Measurements from ENCODE around the gene FGG. TPM values are rescaled to one million over a fixed set of nuclear protein-coding genes. Genes with fewer than 3 reads are reported as not detected.
A peak's percentile ranks its signal among the peaks of the same experiment; 100 is the strongest.

FGG gene
- total RNA-seq, 1 donor from 2014 or later, result not detected

DNA sequence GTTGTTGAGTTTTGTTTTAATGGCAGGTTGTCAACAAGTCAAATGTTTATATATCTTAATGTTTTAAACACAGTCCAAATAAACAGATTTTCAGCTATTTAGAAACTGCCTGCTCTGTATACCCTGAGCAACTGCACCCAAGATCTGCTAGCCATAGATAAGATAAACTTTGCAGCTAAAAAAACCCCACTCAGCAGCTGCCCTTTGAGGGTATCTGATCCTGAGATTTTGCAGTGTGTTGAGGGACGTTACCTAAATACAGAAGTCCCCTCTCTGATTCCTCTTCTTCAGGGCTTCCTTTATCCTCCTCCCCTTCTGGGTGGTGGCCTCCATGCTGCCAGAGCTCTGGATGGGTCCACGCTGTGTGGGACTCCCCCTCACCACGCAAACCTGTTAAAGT, 11.0 kb upstream of the FGG start:
- H3K27me3 Mint-ChIP-seq (ENCODE audit: low read depth), result peaks cover 16% of the 10 kb centered on the region
- no peaks in the 10 kb centered on the region for H3K36me3 Mint-ChIP-seq (ENCODE audit: low read depth)
- DNase-seq (ENCODE audit: low spot score), result no peak
- no peaks in the 10 kb centered on the region for H3K9me3 Mint-ChIP-seq
- H3K4me3 Mint-ChIP-seq (ENCODE audit: low read depth), result no peak overlapping the region
- intact Hi-C loops (cut with micrococcal nuclease), result no loop called here
- H3K4me1 Mint-ChIP-seq (ENCODE audit: low read depth), result no peaks in the 10 kb centered on the region
- no peak overlapping the region for H3K27ac Mint-ChIP-seq

DNA sequence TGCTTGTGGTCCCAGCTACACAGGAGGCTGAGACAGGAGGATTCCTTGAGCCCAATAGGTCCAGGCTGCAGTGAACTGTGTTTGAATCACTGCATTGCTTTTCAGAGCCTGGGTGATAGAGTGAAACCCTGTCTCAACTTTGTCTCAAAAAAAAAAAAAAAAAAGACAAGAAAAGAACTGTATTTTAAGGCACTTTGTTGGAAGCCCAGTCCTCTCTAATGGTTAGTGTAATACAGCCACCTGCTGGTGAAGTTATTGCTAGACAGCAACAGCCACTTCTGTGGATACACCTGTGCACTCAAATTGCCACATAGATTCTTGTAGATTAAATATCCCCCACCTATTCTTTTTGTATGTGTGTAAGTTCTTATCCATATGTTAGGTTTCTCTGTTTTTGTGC, 10.1 kb upstream of the FGG start:
- Mint-ChIP-seq H3K27me3 (ENCODE audit: low read depth) (peaks cover 16% of the 10 kb centered on the region), H3K27ac (no peak overlapping the region), H3K9me3 (no peaks in the 10 kb centered on the region), H3K4me1 (ENCODE audit: low read depth) (no peaks in the 10 kb centered on the region), H3K36me3 (ENCODE audit: low read depth) (no peaks in the 10 kb centered on the region), H3K4me3 (ENCODE audit: low read depth) (no peak overlapping the region)
- DNase-seq (ENCODE audit: low spot score), result no peak
- intact Hi-C loops (cut with micrococcal nuclease), result loop anchor here (1.0 kb wide), 1 partner anchor 70 kb away; no protein-coding TSS in a partner anchor

DNA sequence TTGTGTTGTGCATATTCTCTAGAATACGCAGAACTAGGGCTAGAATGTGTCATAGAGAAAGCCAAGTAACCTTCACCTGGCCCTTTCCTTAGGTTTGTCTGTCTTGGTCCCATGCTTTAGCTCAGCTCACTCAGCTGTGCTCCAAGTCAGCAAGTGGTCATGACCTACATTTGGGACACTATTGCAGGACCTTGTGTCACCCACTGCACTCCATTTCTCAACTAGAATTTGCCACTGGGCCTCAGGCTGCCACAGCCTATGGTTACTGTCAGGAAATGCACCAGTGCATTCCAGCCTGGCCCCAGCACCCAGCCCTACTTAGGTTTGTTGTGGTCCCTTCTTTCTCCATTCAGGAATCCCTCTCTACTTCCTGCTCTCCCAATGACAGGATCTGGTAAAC, 7.7 kb upstream of the FGG start:
- intact Hi-C loops (cut with micrococcal nuclease), result no loop called here
- no peaks in the 10 kb centered on the region for H3K36me3 Mint-ChIP-seq (ENCODE audit: low read depth)
- H3K4me1 Mint-ChIP-seq (ENCODE audit: low read depth), result peaks cover 8% of the 10 kb centered on the region
- H3K27me3 Mint-ChIP-seq (ENCODE audit: low read depth), result peaks cover 6% of the 10 kb centered on the region
- H3K27ac Mint-ChIP-seq, result no peak overlapping the region
- H3K9me3 Mint-ChIP-seq, result no peaks in the 10 kb centered on the region
- DNase-seq (ENCODE audit: low spot score), result no peak
- H3K4me3 Mint-ChIP-seq (ENCODE audit: low read depth), result no peak overlapping the region

DNA sequence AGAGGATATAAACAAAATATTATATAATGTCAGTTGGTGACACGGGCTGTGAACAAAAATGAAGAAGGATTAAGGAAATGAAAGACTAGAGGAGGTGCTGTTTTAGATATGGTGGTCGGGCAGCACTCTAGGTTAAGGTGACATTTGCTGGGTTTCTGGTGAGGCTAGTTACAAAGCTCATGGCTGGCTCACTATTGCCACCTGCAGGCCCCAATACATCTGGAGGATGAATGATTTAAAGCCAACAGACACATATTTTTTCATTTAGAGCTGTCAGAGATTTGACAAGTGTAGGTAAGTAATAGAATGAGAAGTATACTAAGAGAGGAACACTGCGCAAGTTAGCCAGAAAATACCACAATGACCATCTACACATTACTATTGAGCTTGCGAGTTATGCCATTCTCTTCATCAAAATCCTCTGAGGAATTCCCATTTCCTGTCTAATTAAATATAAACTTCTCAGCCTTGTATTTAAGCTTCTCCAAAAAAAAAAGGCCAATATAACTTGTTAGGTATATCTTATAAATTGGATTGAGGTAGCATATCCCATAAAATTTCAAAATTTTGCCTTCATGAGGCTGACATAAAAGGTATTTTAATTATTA, 6.4 kb upstream of the FGG start:
- DNase-seq (ENCODE audit: low spot score), result peak; percentile 36
- Mint-ChIP-seq H3K4me3 (ENCODE audit: low read depth) (no peak overlapping the region), H3K4me1 (ENCODE audit: low read depth) (peaks cover 8% of the 10 kb centered on the region), H3K36me3 (ENCODE audit: low read depth) (no peaks in the 10 kb centered on the region), H3K27me3 (ENCODE audit: low read depth) (peaks cover 10% of the 10 kb centered on the region), H3K27ac (no peak overlapping the region), H3K9me3 (no peaks in the 10 kb centered on the region)
- intact Hi-C loops (cut with micrococcal nuclease), result loop anchor here (1.0 to 10.0 kb wide), 2 partner anchors 69 to 284 kb away; partner anchors contain the start of gene PLRG1

DNA sequence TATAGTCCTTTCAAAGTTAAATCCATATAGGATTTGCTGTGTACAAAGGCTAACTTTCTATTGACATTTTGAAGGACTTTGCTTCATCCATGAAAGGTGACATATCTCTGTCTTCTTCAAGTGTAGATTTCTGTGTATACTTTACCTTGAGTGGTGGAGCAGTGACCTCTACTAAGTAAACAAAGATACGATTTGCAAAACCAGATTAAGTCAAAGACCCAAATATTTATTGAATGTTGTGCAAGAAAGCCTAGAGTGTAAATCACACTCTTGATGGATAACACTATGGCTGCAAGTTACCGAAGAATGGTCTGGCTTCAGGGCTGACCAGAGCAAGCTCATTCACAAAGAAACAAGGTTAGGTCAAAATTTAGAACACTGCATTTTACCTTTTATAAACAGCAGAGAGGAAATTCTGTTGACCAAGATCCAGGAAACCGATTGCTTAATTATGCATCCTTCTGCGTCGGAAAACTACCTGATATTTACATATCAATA, 5.4 kb upstream of the FGG start:
- DNase-seq (ENCODE audit: low spot score), result no peak
- Mint-ChIP-seq H3K4me1 (ENCODE audit: low read depth) (peaks cover 8% of the 10 kb centered on the region), H3K27ac (no peak overlapping the region), H3K27me3 (ENCODE audit: low read depth) (peaks cover 12% of the 10 kb centered on the region), H3K9me3 (no peaks in the 10 kb centered on the region), H3K4me3 (ENCODE audit: low read depth) (no peak overlapping the region), H3K36me3 (ENCODE audit: low read depth) (no peaks in the 10 kb centered on the region)
- intact Hi-C loops (cut with micrococcal nuclease), result loop anchor here (1.0 to 10.0 kb wide), 2 partner anchors 68 to 283 kb away; partner anchors contain the start of gene PLRG1

DNA sequence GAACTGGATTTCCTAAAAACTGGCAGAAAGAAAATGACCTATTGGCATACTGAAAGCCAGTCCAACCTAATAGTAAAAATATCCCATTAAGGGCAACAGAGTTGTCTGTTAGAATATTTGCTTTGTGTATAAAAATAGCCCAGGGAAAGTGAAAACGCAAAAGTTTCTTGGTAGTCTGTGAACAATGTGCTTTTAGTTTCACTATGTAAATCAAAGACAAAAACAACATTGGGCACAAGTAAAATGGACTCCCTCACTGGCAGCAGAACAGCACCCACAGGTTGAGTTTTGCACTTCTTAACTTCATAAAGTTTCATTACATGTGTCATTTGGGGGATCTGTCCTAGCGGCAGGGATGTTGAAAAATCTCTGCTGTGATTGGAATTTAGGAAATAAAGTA, 4.3 kb upstream of the FGG start:
- intact Hi-C loops (cut with micrococcal nuclease), result loop anchor here (10.0 kb wide), 1 partner anchor 282 kb away; no protein-coding TSS in a partner anchor
- Mint-ChIP-seq H3K4me3 (ENCODE audit: low read depth) (no peak overlapping the region), H3K27me3 (ENCODE audit: low read depth) (peaks cover 14% of the 10 kb centered on the region), H3K36me3 (ENCODE audit: low read depth) (no peaks in the 10 kb centered on the region), H3K27ac (no peak overlapping the region), H3K4me1 (ENCODE audit: low read depth) (peaks cover 8% of the 10 kb centered on the region), H3K9me3 (no peaks in the 10 kb centered on the region)
- no peak for DNase-seq (ENCODE audit: low spot score)

DNA sequence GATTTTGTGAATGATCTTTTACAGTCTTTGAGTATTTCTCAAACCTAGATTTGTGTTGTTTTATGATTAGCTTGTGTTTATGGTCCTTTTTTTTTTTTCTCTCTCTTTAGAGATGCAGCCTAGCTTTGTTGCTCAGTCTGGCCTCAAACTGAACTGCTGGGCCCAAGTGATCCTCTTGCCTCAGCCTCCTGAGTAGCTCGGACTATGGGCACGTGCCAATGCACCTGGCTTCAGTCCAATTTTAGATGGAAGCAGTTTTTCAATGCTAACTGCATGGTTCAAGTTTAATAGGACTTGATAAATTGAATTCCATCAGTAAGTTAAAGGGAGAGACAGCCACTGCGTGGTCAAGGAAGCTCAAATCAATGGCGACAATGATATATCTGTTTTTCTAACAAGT, 3.8 kb upstream of the FGG start:
- intact Hi-C loops (cut with micrococcal nuclease), result loop anchor here (10.0 kb wide), 1 partner anchor 281 kb away; no protein-coding TSS in a partner anchor
- H3K36me3 Mint-ChIP-seq (ENCODE audit: low read depth), result no peaks in the 10 kb centered on the region

DNA sequence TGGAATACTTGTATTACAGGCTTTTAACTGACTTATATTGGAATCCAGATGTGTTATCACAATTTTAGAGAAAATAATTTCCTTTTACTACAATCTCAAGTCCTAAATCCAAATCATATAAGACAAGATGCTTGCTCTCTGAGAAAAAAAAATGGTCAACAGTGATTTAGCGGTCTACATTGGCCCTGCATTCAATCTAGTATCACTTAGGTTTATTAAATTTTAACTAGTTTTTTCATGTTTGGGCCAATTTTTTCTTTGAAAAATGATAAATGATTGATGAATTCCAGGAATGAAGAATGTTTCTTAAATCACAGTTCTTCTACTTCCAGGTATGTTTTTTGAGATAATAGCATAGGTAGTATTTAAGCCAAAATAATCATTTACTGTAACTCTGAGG, 2.8 kb upstream of the FGG start:
- Mint-ChIP-seq H3K4me1 (ENCODE audit: low read depth) (peaks cover 8% of the 10 kb centered on the region), H3K27ac (no peak overlapping the region), H3K4me3 (ENCODE audit: low read depth) (no peak overlapping the region), H3K36me3 (ENCODE audit: low read depth) (no peaks in the 10 kb centered on the region), H3K9me3 (no peaks in the 10 kb centered on the region), H3K27me3 (ENCODE audit: low read depth) (peaks cover 17% of the 10 kb centered on the region)
- no peak for DNase-seq (ENCODE audit: low spot score)
- intact Hi-C loops (cut with micrococcal nuclease), result loop anchor here (10.0 kb wide), 1 partner anchor 280 kb away; no protein-coding TSS in a partner anchor

More for the DNA sequence above, 3.8 kb upstream of the FGG start:
- no peak overlapping the region for H3K27ac Mint-ChIP-seq
- DNase-seq (ENCODE audit: low spot score), result no peak
- H3K4me1 Mint-ChIP-seq (ENCODE audit: low read depth), result peaks cover 8% of the 10 kb centered on the region
- peaks cover 11% of the 10 kb centered on the region for H3K27me3 Mint-ChIP-seq (ENCODE audit: low read depth)
- no peaks in the 10 kb centered on the region for H3K9me3 Mint-ChIP-seq
- no peak overlapping the region for H3K4me3 Mint-ChIP-seq (ENCODE audit: low read depth)

DNA sequence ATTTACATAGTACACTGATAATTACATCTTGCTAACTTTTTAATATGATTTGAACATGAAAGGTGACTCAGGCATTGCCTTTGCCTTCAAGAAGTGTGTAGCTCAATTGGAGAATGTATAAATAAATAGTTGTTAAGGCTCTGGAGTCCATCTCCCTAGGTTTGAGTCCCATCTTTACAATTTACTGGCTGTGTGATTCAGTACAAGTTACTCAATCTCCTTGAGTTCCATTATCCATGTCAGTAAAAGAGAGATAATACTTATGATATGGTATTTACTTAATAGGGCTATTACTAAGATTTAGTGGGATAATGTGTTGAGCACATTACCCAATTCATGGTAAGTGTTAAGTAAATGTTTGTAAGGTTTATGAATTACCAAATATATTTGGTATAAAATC, 1.9 kb upstream of the FGG start:
- DNase-seq (ENCODE audit: low spot score), result no peak
- Mint-ChIP-seq H3K4me3 (ENCODE audit: low read depth) (no peak overlapping the region), H3K27me3 (ENCODE audit: low read depth) (peaks cover 20% of the 10 kb centered on the region), H3K36me3 (ENCODE audit: low read depth) (no peaks in the 10 kb centered on the region), H3K27ac (no peak overlapping the region), H3K9me3 (no peaks in the 10 kb centered on the region), H3K4me1 (ENCODE audit: low read depth) (peaks cover 8% of the 10 kb centered on the region)
- intact Hi-C loops (cut with micrococcal nuclease), result loop anchor here (10.0 kb wide), 1 partner anchor 280 kb away; no protein-coding TSS in a partner anchor

DNA sequence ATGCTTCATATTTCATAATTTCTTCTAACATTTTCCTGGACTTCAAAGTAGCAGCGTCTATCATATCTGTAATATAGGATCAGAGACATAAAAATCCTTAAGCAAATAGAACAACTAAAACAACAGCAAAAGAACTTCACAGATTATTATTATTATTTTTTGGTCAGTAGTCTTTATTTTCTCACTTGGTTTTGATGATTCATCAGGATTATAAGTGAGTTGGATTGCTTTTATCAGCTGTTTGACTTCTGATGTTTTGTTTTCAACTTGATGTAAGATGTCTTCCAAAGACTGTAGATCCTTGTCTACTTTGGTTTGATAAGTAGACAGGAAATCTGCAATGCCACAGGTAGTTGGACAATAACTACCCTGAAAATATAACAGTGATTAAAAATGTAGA, 623 bp downstream of the FGG start:
- Mint-ChIP-seq H3K27ac (no peak overlapping the region), H3K4me1 (ENCODE audit: low read depth) (peaks cover 4% of the 10 kb centered on the region), H3K36me3 (ENCODE audit: low read depth) (no peaks in the 10 kb centered on the region), H3K4me3 (ENCODE audit: low read depth) (no peak overlapping the region), H3K9me3 (no peaks in the 10 kb centered on the region), H3K27me3 (ENCODE audit: low read depth) (peaks cover 30% of the 10 kb centered on the region)
- no peak for DNase-seq (ENCODE audit: low spot score)
- intact Hi-C loops (cut with micrococcal nuclease), result loop anchor here (10.0 kb wide), 1 partner anchor 277 kb away; no protein-coding TSS in a partner anchor

DNA sequence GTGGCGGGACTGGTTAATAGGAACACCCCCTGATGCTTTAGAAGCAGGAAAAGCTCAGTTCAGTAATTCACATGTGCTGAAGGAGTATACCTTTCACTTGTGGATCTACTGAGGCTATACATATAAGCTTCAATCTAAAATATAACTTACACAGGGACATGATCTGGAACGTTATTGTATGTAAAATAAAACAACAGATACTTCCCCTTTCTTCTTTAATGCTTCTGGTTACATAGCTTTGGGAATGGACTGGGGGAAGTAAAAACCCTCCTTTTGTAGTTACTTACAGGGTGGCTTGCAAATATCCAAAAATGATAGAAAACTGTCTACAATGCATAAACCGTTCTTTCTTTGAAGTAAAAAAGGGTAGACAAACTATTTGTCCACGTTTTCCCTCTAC, 1.9 kb downstream of the FGG start:
- intact Hi-C loops (cut with micrococcal nuclease), result loop anchor here (10.0 kb wide), 1 partner anchor 276 kb away; no protein-coding TSS in a partner anchor
- no peak for DNase-seq (ENCODE audit: low spot score)
- no peak overlapping the region for H3K27ac Mint-ChIP-seq
- no peak overlapping the region for H3K4me3 Mint-ChIP-seq (ENCODE audit: low read depth)
- no peaks in the 10 kb centered on the region for H3K36me3 Mint-ChIP-seq (ENCODE audit: low read depth)
- peaks cover 32% of the 10 kb centered on the region for H3K27me3 Mint-ChIP-seq (ENCODE audit: low read depth)
- no peaks in the 10 kb centered on the region for H3K9me3 Mint-ChIP-seq
- H3K4me1 Mint-ChIP-seq (ENCODE audit: low read depth), result no peaks in the 10 kb centered on the region

DNA sequence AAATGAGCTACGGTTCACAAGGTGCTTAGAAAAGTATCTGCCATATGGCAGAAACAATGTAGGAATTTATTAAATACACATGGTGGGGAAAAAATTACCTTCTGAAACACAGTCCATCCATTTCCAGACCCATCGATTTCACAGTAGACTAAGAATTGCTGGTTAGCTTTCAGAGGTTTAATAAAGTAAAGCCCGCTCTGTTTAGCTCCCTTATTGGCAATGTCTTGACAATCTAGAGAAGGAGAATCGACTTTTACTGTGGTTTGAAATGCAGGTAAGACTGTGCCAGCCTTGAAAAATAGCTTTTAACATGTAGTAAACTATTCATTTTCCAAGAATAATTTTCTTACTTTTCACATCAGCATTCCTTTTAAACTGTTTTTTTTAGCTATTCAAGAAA, 2.9 kb downstream of the FGG start:
- Mint-ChIP-seq H3K4me3 (ENCODE audit: low read depth) (no peak overlapping the region), H3K4me1 (ENCODE audit: low read depth) (no peaks in the 10 kb centered on the region), H3K36me3 (ENCODE audit: low read depth) (no peaks in the 10 kb centered on the region), H3K27ac (no peak overlapping the region), H3K9me3 (no peaks in the 10 kb centered on the region), H3K27me3 (ENCODE audit: low read depth) (peaks cover 35% of the 10 kb centered on the region)
- intact Hi-C loops (cut with micrococcal nuclease), result no loop called here
- DNase-seq (ENCODE audit: low spot score), result no peak

DNA sequence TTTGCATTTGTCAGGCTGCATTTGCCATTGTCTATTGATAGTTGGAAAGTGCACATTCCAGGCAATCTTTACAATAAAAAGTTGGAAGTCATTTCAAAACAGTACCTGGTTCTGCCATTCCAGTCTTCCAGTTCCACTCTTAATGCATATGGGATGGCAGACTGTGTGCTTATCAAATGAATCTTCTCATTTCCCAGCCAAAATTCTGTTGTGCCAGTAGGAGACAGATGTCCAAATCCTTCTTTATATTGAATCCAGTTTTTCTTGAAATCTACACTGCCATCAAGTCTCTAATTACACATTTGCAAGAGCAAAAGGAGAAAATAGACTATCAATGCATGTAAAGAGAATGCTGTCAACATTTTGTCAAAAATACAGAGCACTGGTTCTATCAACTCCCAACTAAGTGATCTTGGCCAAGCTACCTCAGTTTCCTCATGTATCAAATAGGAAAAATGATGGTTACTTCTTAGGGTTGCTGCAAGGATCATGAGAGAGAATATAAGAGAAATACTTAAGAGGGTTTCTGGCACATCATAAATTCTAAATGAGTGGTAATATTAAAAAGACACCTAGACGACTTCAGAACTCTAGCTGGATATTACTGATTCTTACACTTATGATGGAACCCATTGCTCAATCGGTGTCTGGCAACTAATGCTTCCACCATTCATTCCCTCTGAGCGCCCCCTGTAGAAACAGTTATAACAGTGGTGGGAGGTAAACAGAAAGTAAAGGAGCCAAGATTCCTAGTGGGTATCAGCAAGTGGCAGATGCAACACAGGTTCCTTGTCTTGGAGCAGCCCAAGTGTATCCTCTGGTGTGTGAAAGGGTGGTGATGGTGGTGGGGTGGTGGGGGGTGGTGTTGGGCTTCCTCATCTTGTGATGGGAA, 3.8 kb downstream of the FGG start:
- no peaks in the 10 kb centered on the region for H3K4me1 Mint-ChIP-seq (ENCODE audit: low read depth)
- H3K4me3 Mint-ChIP-seq (ENCODE audit: low read depth), result no peak overlapping the region
- H3K9me3 Mint-ChIP-seq, result no peaks in the 10 kb centered on the region
- no peaks in the 10 kb centered on the region for H3K36me3 Mint-ChIP-seq (ENCODE audit: low read depth)
- no peak for DNase-seq (ENCODE audit: low spot score)
- H3K27me3 Mint-ChIP-seq (ENCODE audit: low read depth), result peaks cover 29% of the 10 kb centered on the region
- no peak overlapping the region for H3K27ac Mint-ChIP-seq
- intact Hi-C loops (cut with micrococcal nuclease), result no loop called here

Measured in activated T-helper 2 cell treated with anti-CD3 and anti-CD28 coated beads, Interferon-gamma antibody, Interleukin-2, Interleukin-4, amounts not matched to agents 10 μg/mL and 5 μg/mL and 100 μg/mL, durations not matched to agents 14 hours and 24 hours and 36 hours (primary cell).